ENCODE data around the gene HIVEP3. TPM values are rescaled to one million over a fixed set of nuclear protein-coding genes. Genes with fewer than 3 reads are reported as not detected.

The HIVEP3 gene
- total RNA-seq, 1 experiment from 2014 or later: 1.4 TPM

Other genes starting within 250 kb of the HIVEP3 start
- gene GUCA2B, start 234.5 kb upstream of the HIVEP3 start, total RNA-seq (2014; rRNA removed; shearing (Covaris generic); ENCODE audit: low replicate concordance): not detected in 2 replicates
- gene GUCA2A, start 245.8 kb upstream of the HIVEP3 start, total RNA-seq (2014; rRNA removed; shearing (Covaris generic); ENCODE audit: low replicate concordance): not detected in 2 replicates